ENCODE measurements around the gene KRTAP23-1.

KRTAP23-1 gene

DNA sequence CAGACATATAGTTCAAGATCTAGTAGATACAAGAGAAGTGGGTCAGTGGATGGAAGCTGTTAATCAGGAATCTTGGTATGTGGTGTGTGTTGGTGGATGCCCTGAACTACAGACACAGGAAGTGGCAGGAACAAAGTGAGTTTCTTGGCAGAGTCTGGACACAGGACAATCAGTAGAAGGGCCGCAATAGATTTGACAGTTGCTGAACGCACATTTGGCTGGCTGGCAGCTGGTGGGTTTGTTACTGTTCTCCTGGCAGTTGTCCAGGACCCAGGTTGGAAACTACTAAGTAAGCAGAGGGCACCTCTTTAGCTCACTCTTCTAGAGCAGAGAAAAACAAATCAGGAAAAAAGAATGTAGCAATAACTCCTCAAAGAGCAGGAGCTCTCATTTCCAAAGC, 41.5 kb downstream of the KRTAP23-1 start:
- DNase-seq (ENCODE audit: low read depth in 2 of 2): no peak

DNA sequence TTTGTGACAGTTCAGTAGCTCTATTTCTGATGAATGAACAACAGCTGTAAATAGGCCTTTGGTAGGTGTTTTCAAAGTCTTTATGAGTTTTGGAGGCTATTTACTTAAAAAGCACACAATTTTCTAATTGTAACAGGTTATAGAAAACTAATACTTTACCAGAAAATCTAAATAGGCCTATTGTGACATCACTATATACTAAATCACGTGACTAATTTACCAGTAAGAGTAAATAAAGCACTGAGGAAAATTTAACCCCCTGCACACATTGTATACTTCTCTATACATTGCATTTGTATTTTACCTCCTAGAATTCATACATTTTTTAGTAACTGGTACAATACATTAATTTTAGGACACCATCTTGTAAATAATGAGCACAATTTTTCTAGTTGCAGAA, 43.3 kb downstream of the KRTAP23-1 start:
- DNase-seq (ENCODE audit: low read depth in 2 of 2): no peak

Data from activated CD8-positive, alpha-beta memory T cell treated with anti-CD3 and anti-CD28 coated beads for 4 hours (primary cell).